Astrocyte of the spinal cord (primary cell): ENCODE results near the gene IQGAP3.

Source experiments
- DNase-seq: peaks from one replicate; pipeline ENCODE4 v3.0.0; 2011; ENCODE audit warnings: low read depth, low spot score
- H3K4me3 ChIP-seq: 2 replicates; pipeline ENCODE4 v1.5.1; 2011; ENCODE audit warnings: low read depth, mild to moderate bottlenecking, low read length, moderate library complexity
- CTCF ChIP-seq: IDR thresholded peaks from 2 replicates; pipeline ENCODE4 v1.5.1; 2012; ENCODE audit warnings: low read depth, mild to moderate bottlenecking, low read length, inconsistent platforms
- in situ Hi-C: cut with HindIII; loops from 2 replicates; pipeline ENCODE4 v1.10.0; 2017; ENCODE audit warnings: low sequenced_read_pairs

IQGAP3 gene

DNA sequence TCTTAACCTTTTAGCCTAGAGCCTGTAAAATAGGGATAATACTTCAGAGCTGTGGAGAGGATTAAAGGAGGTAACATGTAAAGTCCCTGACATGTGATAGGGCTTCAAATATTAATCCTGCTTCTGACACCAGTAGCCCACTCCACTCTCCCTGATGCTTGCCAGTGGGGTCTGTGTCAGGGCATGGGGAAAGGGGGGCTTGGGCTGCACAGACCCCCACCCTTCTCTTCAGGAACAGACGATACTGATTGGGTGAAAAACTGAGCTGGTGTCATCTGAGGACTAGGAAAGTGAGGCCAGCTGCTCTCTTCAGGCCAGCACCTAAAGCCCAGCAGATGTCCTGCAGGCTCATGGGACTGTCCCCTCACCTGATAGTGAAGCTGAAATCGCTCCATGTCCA is 44.8 kb downstream of the IQGAP3 start:
- no peak for TF ChIP-seq CTCF
- no peak for DNase-seq
- in situ Hi-C loops = no loop called here
- no peak overlapping the region for H3K4me3 ChIP-seq

GRCh38 chr1:156525856-156526489 is 46.4 kb downstream of the IQGAP3 start:
- no peak for TF ChIP-seq CTCF
- no peak overlapping the region for H3K4me3 ChIP-seq
- in situ Hi-C loops = no loop called here
- no peak for DNase-seq

- DNase-seq = no peak
- H3K4me3 ChIP-seq = no peak overlapping the region
- in situ Hi-C loops = no loop called here
- no peak for TF ChIP-seq CTCF
These were observed 47.3 kb downstream of the IQGAP3 start for GRCh38 chr1:156525071-156525501.

DNA sequence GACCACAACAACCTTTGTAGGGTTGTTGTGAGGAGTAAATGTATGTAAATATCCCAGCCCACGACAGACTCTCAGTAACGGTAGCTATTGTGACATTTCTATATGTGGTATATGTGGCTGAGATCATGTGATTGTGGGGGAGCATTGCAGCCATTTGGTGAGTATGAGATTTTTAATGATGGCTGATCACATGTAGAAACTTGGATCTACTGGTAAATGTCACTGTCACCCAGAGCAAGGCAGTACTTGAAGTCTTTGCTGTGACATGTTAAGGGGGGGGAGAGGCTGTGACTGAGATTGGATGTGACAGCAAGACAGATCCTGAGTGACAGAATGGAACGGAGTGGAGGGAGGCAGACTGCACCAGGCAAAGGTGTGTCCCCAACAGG is 47.9 kb downstream of the IQGAP3 start:
- in situ Hi-C loops = no loop called here

GRCh38 chr1:156523801-156524480 is 48.4 kb downstream of the IQGAP3 start:
- DNase-seq = no peak
- in situ Hi-C loops = no loop called here
- H3K4me3 ChIP-seq = no peak overlapping the region
- no peak for TF ChIP-seq CTCF

More for the DNA sequence above, 47.9 kb downstream of the IQGAP3 start:
- DNase-seq = no peak
- H3K4me3 ChIP-seq = no peak overlapping the region
- TF ChIP-seq CTCF = no peak

GRCh38 chr1:156522443-156522970 is 49.9 kb downstream of the IQGAP3 start:
- in situ Hi-C loops = no loop called here
- H3K4me3 ChIP-seq = no peak overlapping the region

More at GRCh38 chr1:156522443-156522970, 49.9 kb downstream of the IQGAP3 start:
- DNase-seq = no peak
- TF ChIP-seq CTCF = no peak
